Measurements from ENCODE around the gene TRMT61B. TPM values are rescaled to one million over a fixed set of nuclear protein-coding genes. Genes with fewer than 3 reads are reported as not detected.

The TRMT61B gene
- total RNA-seq, 1 donor from 2014 or later = 13.0 TPM

GRCh38 chr2:28802975-28803429 is 67.1 kb downstream of the TRMT61B start:
- DNase-seq (no peak), ATAC-seq (no peak)
- Histone ChIP-seq H3K4me1 (no peaks in the 10 kb centered on the region), H3K36me3 (peaks cover 70% of the 10 kb centered on the region), H3K27ac (no peak overlapping the region), H3K4me3 (no peak overlapping the region), H3K9me3 (no peaks in the 10 kb centered on the region), H3K27me3 (ENCODE audit: low read depth) (no peaks in the 10 kb centered on the region)
- intact Hi-C loops (cut with DNase I) = no loop called here
- TF ChIP-seq CTCF (IDR thresholded peaks at IDR 0.05) = no peak

- no peak for TF ChIP-seq CTCF (IDR thresholded peaks at IDR 0.05)
- Histone ChIP-seq H3K4me1 (no peaks in the 10 kb centered on the region), H3K4me3 (no peak overlapping the region), H3K27me3 (ENCODE audit: low read depth) (no peaks in the 10 kb centered on the region), H3K27ac (no peak overlapping the region), H3K9me3 (no peaks in the 10 kb centered on the region), H3K36me3 (peaks cover 75% of the 10 kb centered on the region)
- intact Hi-C loops (cut with DNase I) = no loop called here
- ATAC-seq = no peak
- no peak for DNase-seq
Measured at GRCh38 chr2:28801726-28802125, 68.4 kb downstream of the TRMT61B start.

Other genes with a start within 250 kb of the TRMT61B start
- 233 TPM for gene PPP1CB, start 118.5 kb downstream of the TRMT61B start, total RNA-seq
- 1.9 TPM for gene SPDYA, start 59.5 kb downstream of the TRMT61B start, total RNA-seq
- 27.9 TPM for gene WDR43, start 24.4 kb upstream of the TRMT61B start, total RNA-seq
- 15.4 TPM for gene TOGARAM2, start 111.0 kb upstream of the TRMT61B start, total RNA-seq
- gene PCARE, start 204.2 kb upstream of the TRMT61B start, total RNA-seq = 0.95 TPM
- 64.6 TPM for gene CLIP4, start 245.1 kb upstream of the TRMT61B start, total RNA-seq

All from lower lobe of right lung (tissue), 2 donors.